Measurements from ENCODE around the gene CRELD2. TPM values are rescaled to one million over a fixed set of nuclear protein-coding genes. Genes with fewer than 3 reads are reported as not detected.

Gene CRELD2
- total RNA-seq, 2 experiments from 2014 or later, result 15.2 to 16.4 TPM

DNA sequence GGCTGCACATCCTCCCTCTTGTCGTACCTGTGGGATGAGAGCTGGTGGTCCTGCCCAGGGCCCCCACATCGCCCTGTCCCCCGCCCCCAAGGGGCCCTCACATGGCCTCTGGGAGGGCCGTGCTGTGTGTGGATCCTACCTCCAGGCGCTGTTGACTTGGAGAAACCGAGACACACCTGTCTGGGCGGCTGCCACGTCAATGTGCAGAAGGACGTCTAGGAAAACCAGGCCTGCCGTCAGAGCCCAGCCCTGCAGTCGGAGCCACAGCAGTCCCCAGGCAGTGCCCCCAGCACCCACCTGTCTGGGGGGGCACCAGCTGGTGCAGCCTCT, 14.4 kb upstream of the CRELD2 start:
- CTCF ChIA-PET, result interaction anchor here (0.7 to 0.8 kb wide), 2 partner anchors 9 to 286 kb away, joined by 3 read pairs; no protein-coding TSS in a partner anchor
- no peak for DNase-seq
- Mint-ChIP-seq H3K4me1 (no peaks in the 10 kb centered on the region), H3K9me3 (ENCODE audit: low read depth) (no peaks in the 10 kb centered on the region), H3K27ac (no peak overlapping the region), H3K27me3 (no peaks in the 10 kb centered on the region), H3K4me3 (no peak overlapping the region), H3K36me3 (ENCODE audit: low read depth) (peaks cover 38% of the 10 kb centered on the region)
- intact Hi-C loops (cut with DNase I, micrococcal nuclease), result no loop called here
- no peak for ATAC-seq
- POLR2A ChIA-PET, result no interaction called here

DNA sequence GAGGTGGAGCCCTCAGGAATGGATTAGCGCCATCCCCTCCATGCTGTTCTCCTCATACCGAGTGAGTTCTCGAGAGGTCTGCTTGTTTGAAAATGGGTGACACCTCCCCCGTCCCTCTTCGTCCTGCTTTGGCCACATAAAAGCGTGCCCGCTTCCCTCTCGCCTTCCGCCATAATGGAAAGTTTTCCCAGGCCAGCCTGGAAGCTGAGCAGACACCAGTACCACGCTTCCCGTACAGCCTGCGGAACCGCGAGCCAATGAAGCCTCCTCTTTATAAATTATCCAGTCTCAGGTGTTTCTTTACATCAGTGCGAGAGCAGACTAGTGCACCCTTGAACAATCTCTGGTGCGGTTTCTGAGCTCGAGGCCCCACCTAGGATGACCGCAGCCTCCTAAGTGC, 13.0 kb upstream of the CRELD2 start:
- H3K27me3 Mint-ChIP-seq, result no peaks in the 10 kb centered on the region
- ChIA-PET CTCF (no interaction called here), POLR2A (interaction anchor here (0.6 kb wide), 1 partner anchor 149 kb away, joined by 3 read pairs; no protein-coding TSS in a partner anchor)
- DNase-seq (no peak), ATAC-seq (no peak)
- H3K36me3 Mint-ChIP-seq (ENCODE audit: low read depth), result peaks cover 37% of the 10 kb centered on the region
- intact Hi-C loops (cut with DNase I, micrococcal nuclease), result no loop called here
- H3K4me1 Mint-ChIP-seq, result no peaks in the 10 kb centered on the region
- no peak overlapping the region for H3K4me3 Mint-ChIP-seq
- no peak overlapping the region for H3K27ac Mint-ChIP-seq
- H3K9me3 Mint-ChIP-seq (ENCODE audit: low read depth), result no peaks in the 10 kb centered on the region

DNA sequence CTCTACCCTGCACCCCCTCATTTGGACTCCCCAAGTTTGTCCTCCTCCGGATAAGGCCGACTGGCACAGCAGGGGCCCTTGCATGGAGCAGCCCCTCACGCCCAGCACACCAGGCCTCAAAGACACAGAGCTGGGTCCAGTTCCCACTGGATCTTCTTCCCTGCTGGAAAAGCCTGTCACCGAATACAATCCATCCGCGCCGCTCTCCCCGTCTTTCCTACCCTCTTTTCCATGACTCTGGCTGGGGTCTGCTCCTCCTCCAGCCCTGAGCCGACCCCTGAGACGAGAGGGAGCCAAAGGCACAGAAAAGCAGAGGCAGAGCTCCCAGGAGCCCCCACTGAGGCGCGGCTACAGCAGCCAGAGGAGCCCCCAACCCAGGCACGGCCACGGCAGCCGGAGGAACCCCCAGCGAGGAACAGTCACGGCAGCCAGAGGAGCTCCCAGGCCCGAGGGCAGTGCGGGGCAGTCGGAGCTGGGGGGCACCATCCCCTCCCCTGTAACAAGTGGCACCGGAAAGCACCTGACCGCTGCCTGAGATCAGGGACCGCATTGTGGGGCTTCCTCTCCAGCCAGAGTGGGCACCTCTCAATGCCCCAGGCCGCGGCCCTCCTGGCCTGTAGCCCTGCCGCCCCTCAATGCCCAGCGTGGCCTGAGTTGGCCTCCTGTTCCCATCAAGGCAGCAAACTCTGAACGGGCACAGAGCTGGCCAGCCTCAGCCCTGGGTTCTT, 12.2 kb upstream of the CRELD2 start:
- intact Hi-C loops (cut with DNase I, micrococcal nuclease), result no loop called here
- Mint-ChIP-seq H3K4me3 (no peak overlapping the region), H3K9me3 (ENCODE audit: low read depth) (no peaks in the 10 kb centered on the region), H3K27me3 (no peaks in the 10 kb centered on the region), H3K27ac (no peak overlapping the region), H3K36me3 (ENCODE audit: low read depth) (peaks cover 31% of the 10 kb centered on the region), H3K4me1 (no peaks in the 10 kb centered on the region)
- DNase-seq (no peak), ATAC-seq (no peak)
- POLR2A ChIA-PET, result interaction anchor here (0.6 kb wide), 1 partner anchor 149 kb away, joined by 3 read pairs; no protein-coding TSS in a partner anchor
- CTCF ChIA-PET, result no interaction called here

DNA sequence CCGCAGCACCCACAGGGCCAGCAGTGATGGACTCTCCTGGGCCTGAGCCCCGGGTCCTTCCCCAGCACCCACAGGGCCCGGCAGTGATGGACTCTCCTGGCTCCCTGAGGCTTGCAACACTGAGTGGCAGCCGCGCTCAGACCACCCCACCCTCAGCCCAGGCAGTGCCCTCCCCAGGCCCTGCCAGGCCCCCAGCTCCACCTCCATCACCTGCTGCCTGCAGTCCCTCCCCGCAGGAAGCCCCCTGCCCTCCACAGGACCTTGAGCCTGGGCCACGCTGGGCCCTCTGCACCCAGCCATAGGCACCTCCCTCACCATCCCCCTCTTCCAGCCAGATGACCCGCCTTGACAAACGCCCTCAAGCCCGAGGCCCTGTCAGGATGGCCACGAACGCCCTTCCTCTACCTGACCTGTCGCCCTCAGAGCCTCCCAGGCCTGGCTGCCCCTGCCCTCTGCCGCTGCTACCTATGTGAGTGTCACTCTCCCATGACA, 11.6 kb upstream of the CRELD2 start:
- Mint-ChIP-seq H3K4me3 (no peak overlapping the region), H3K9me3 (ENCODE audit: low read depth) (no peaks in the 10 kb centered on the region), H3K36me3 (ENCODE audit: low read depth) (peaks cover 25% of the 10 kb centered on the region), H3K27ac (no peak overlapping the region), H3K4me1 (no peaks in the 10 kb centered on the region), H3K27me3 (no peaks in the 10 kb centered on the region)
- DNase-seq (no peak), ATAC-seq (no peak)
- ChIA-PET POLR2A (no interaction called here), CTCF (no interaction called here)
- intact Hi-C loops (cut with DNase I, micrococcal nuclease), result no loop called here

DNA sequence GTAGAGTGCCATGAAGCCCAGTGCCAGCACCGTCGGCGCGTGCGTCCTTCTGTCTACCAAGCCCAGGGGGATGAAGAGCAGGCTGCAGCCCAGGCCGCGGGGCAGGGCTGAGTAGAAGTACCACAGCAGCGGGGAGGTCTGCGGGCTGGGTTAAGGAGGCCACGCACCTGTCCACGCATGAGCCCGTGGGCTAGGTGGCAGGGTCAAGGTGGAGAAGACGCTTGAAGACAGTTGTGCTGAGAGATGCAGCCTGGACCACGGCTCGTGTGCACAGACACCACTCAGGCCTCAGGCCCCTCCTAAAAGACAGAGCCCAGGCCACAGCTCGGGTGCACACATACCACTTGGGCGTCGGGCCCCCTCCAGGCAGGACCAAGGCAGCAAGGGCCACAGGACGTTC, 10.6 kb upstream of the CRELD2 start:
- no peak overlapping the region for H3K4me3 Mint-ChIP-seq
- no peak overlapping the region for H3K27ac Mint-ChIP-seq
- no peaks in the 10 kb centered on the region for H3K9me3 Mint-ChIP-seq (ENCODE audit: low read depth)
- ChIA-PET POLR2A (no interaction called here), CTCF (no interaction called here)
- no peaks in the 10 kb centered on the region for H3K4me1 Mint-ChIP-seq
- H3K27me3 Mint-ChIP-seq, result no peaks in the 10 kb centered on the region
- intact Hi-C loops (cut with DNase I, micrococcal nuclease), result no loop called here
- H3K36me3 Mint-ChIP-seq (ENCODE audit: low read depth), result peaks cover 21% of the 10 kb centered on the region
- no peak for ATAC-seq
- DNase-seq, result no peak

DNA sequence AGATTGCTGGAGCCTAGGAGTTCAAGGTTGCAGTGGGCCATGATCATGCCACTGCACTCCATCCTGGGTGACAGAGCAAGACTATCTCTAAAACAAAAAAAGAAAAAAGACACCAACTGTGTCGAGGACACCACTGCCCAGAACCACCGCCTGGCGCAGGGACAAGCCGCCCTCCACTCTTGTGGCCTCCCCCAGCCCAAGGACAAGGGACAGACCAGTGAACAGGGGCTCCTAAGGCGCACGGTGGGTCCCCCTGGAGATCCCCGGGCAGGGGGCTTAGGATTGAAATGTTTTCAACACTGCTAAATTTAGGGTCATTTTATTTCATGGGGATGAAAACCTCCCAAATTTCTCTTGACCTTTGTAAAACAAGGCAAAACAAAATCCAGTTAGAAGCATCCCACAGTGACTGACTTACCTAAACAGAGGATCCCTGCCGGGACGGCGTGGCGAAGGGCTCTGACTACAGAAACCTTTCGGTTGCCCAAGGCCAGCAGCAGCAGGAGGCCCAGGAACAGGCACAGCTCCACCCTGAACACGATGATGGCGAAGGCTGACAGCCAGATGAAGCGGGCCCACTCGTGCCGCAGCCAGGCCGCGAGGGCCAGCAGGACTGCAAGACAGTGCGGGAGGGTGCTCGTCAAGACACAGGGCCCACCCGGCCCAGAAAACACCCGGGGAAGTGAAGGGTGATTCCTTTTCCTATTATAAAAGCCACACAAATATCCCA, 8.8 kb upstream of the CRELD2 start:
- H3K27ac Mint-ChIP-seq, result peak overlapping the region; percentile 8
- intact Hi-C loops (cut with DNase I, micrococcal nuclease), result no loop called here
- ATAC-seq (no peak), DNase-seq (no peak)
- H3K36me3 Mint-ChIP-seq (ENCODE audit: low read depth), result peaks cover 14% of the 10 kb centered on the region
- no peak overlapping the region for H3K4me3 Mint-ChIP-seq
- ChIA-PET CTCF (no interaction called here), POLR2A (no interaction called here)
- H3K27me3 Mint-ChIP-seq, result no peaks in the 10 kb centered on the region
- no peaks in the 10 kb centered on the region for H3K9me3 Mint-ChIP-seq (ENCODE audit: low read depth)
- no peaks in the 10 kb centered on the region for H3K4me1 Mint-ChIP-seq

DNA sequence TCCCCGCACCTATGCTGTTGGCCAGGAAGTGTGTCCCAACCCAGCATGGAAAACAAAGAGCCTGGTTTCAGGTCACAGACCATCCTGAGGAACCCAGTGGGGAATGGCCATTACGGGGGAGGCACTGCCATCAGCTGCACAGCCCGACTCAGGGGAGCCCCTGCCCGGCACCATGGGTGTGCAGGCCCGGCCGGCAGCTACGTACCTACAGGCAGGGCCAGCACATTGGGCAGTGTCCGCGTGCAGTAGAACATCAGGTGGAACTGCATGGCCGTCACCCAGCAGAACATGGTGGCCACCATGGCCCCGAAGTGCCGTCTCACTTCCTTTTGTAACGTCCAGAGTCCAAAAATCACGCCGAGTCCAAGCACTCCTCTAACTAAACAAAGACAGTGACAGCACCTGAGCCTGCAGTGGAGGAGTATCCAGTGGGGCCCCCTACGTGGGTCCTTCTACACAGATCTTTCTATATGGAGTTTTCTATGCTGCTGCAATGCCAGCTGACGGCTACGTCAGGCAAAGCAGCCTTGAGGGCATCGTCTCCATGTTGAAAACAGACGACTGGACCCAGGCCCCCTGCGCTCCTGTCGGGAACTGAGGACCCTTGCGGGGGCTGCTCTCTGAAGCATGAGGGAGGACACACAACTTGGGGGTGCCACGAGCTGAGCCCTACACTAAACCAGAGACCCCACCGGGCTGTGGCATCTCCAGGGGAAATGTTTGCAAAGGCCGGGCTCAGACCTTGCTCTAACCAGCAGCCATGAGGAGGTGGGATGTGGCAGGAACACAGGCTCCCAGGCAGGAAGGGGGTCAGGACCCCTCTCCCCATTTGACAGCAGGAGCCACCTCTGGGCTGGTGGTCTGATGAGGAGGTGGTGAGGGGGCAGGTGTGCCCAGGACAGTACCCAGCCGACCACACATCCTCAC, 7.9 kb upstream of the CRELD2 start:
- H3K27ac Mint-ChIP-seq, result no peak overlapping the region
- intact Hi-C loops (cut with DNase I, micrococcal nuclease), result no loop called here
- H3K4me3 Mint-ChIP-seq, result no peak overlapping the region
- DNase-seq (no peak), ATAC-seq (no peak)
- ChIA-PET CTCF (no interaction called here), POLR2A (no interaction called here)
- no peaks in the 10 kb centered on the region for H3K4me1 Mint-ChIP-seq
- H3K36me3 Mint-ChIP-seq (ENCODE audit: low read depth), result peaks cover 12% of the 10 kb centered on the region
- no peaks in the 10 kb centered on the region for H3K27me3 Mint-ChIP-seq
- no peaks in the 10 kb centered on the region for H3K9me3 Mint-ChIP-seq (ENCODE audit: low read depth)

DNA sequence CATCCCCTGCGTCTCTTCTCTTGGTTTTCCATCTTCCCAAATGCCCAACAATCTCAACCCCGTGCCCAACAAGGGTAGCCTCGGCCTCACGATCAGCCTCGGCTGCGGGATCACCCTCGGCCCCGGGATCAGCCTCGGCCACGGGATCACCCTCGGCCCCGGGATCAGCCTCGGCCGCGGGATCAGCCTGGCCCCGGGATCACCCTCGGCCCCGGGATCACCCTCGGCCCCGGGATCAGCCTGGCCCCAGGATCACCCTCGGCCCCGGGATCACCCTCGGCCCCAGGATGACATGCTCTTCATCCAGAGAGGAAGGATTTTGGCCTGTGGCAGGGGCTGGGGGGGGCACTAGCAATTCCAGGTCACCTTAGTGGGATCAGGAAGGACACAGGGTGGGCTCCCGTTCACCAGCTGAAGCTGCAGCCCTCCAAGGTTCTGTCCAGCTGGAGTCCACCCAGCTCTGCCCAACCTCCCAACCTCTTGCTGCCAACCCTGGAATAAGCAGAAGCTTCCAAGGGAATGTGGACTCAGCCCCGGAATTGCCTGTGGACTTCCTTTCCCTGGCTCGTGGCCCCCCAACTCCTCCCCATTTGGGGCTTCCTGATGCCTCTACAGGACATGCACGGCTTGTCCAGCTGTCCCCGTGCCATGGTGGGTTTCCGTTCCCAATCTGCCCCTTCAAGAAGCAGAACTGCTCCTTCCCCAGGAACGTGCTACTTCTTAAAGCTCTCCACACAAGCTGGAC, 6.4 kb upstream of the CRELD2 start:
- DNase-seq, result no peak

DNA sequence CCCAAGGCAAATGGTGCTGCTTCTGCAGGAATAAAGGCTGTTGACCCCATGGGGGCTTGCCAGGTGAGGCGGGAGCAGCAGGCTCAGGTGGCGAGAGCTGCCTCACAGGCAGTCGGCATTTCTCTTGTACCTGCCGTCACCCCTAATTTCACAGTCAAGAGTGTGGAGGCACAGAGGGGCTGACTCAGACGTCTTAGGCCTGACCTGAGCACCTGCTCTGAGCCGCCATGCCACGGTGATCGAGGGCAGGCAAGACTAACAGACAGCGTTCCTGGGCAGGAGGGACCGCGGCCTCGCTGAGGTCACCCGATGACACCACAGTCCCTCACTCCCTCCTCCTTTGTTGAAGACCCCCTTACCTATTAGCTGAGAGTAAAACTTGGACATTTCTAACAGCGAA, 5.4 kb upstream of the CRELD2 start:
- Mint-ChIP-seq H3K4me3 (no peak overlapping the region), H3K36me3 (ENCODE audit: low read depth) (peaks cover 4% of the 10 kb centered on the region), H3K9me3 (ENCODE audit: low read depth) (no peaks in the 10 kb centered on the region), H3K27ac (no peak overlapping the region), H3K4me1 (peaks cover 8% of the 10 kb centered on the region), H3K27me3 (no peaks in the 10 kb centered on the region)
- CTCF ChIA-PET, result interaction anchor here (1.1 to 1.3 kb wide), 2 partner anchors 9 to 117 kb away, joined by 3 read pairs; no protein-coding TSS in a partner anchor
- ATAC-seq (no peak), DNase-seq (no peak)
- POLR2A ChIA-PET, result no interaction called here
- intact Hi-C loops (cut with DNase I, micrococcal nuclease), result no loop called here

More for the DNA sequence above, 6.4 kb upstream of the CRELD2 start:
- no peaks in the 10 kb centered on the region for H3K27me3 Mint-ChIP-seq
- H3K36me3 Mint-ChIP-seq (ENCODE audit: low read depth), result peaks cover 9% of the 10 kb centered on the region
- ChIA-PET CTCF (interaction anchor here (1.1 to 1.3 kb wide), 2 partner anchors 9 to 118 kb away, joined by 3 read pairs; no protein-coding TSS in a partner anchor), POLR2A (no interaction called here)
- no peaks in the 10 kb centered on the region for H3K9me3 Mint-ChIP-seq (ENCODE audit: low read depth)
- H3K27ac Mint-ChIP-seq, result no peak overlapping the region
- no peak for ATAC-seq
- H3K4me3 Mint-ChIP-seq, result no peak overlapping the region
- peaks cover 4% of the 10 kb centered on the region for H3K4me1 Mint-ChIP-seq
- intact Hi-C loops (cut with DNase I, micrococcal nuclease), result no loop called here

DNA sequence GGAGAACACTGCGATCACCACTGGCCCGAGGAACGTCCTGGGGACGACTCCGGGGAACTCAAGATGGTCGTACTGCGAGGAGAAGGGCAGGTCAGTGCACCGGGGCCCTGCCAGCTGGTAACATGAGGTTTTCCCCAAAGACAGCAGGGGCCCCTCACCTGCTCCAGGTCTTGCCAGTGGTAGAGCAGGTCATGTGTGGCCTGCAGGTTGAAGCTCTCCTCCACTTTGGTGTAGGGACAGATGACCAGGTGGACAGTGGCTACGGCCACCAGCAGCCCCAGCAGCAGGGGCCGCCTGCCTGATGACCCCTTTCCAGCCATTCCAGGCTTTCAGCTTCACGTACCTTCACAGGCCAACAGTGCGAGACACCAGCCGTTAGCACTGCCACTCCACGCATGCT, 5.0 kb upstream of the CRELD2 start:
- DNase-seq, result no peak
- POLR2A ChIA-PET, result no interaction called here
- CTCF ChIA-PET, result interaction anchor here (1.1 to 1.3 kb wide), 2 partner anchors 10 to 117 kb away, joined by 3 read pairs; no protein-coding TSS in a partner anchor
- intact Hi-C loops (cut with DNase I, micrococcal nuclease), result no loop called here
- Mint-ChIP-seq H3K36me3 (ENCODE audit: low read depth) (peaks cover 4% of the 10 kb centered on the region), H3K27me3 (no peaks in the 10 kb centered on the region), H3K27ac (no peak overlapping the region), H3K4me3 (no peak overlapping the region), H3K9me3 (ENCODE audit: low read depth) (no peaks in the 10 kb centered on the region), H3K4me1 (peaks cover 8% of the 10 kb centered on the region)
- ATAC-seq, result no peak

DNA sequence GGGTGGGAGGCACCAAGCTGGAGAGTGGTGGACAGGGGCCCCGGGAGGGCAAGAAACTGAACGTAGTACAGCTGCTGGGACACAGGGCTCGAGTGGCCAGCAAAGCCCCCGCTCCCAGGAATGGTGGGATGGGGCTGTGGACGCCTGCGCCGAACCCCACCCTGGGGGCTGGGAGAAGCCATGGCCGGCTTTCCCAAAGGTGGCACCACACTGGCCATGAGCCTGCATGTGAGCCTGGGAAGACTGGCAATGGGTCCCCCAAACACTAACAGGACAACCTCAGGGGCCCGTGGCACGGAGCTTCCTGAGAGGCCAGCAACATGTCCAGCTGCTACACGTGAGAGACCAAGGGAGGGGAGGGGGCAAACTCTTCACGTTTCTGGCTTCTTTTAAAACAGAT, 4.2 kb upstream of the CRELD2 start:
- Mint-ChIP-seq H3K4me3 (no peak overlapping the region), H3K27ac (no peak overlapping the region), H3K36me3 (ENCODE audit: low read depth) (peaks cover 4% of the 10 kb centered on the region), H3K27me3 (no peaks in the 10 kb centered on the region), H3K9me3 (ENCODE audit: low read depth) (no peaks in the 10 kb centered on the region), H3K4me1 (peaks cover 8% of the 10 kb centered on the region)
- intact Hi-C loops (cut with DNase I, micrococcal nuclease), result no loop called here
- POLR2A ChIA-PET, result no interaction called here
- ATAC-seq (no peak), DNase-seq (no peak)
- CTCF ChIA-PET, result interaction anchor here (1.5 to 4.1 kb wide), 2 partner anchors 25 to 147 kb away, joined by 4 to 11 read pairs; no protein-coding TSS in a partner anchor

All from activated CD4-positive, alpha-beta T cell treated with anti-CD3 and anti-CD28 coated beads for 36 hours (primary cell).